HG03135 (cell line): ENCODE results near the gene C2.
"Not testable (repeated sequence)": the region's sequence is repeated elsewhere in the genome, so short reads cannot be mapped to it uniquely, and the experiment has no call there.

ENCODE experiments used
- ATAC-seq: cut with Tn5 transposase; IDR thresholded peaks from one replicate; pipeline ENCODE4 v1.9.1; 2021; ENCODE audit warnings: mild to moderate bottlenecking, moderate library complexity; ENCODE audit not compliant: unreplicated experiment

The C2 gene

GRCh38 chr6:31972709-31973350, 45.3 kb downstream of the C2 start:
- no peak for ATAC-seq

- ATAC-seq = not testable (repeated sequence)
Observed at GRCh38 chr6:31976065-31976464, 48.5 kb downstream of the C2 start.

- no peak for ATAC-seq
Observed at GRCh38 chr6:31977816-31978431, 50.4 kb downstream of the C2 start.

- no peak for ATAC-seq
Observed at GRCh38 chr6:31978831-31979230, 51.3 kb downstream of the C2 start.

- ATAC-seq = no peak
Observed at GRCh38 chr6:31979238-31979898, 51.9 kb downstream of the C2 start.

- not testable (repeated sequence) for ATAC-seq
Observed at GRCh38 chr6:31980195-31980876, 52.8 kb downstream of the C2 start.

- not testable (repeated sequence) for ATAC-seq
Observed at GRCh38 chr6:31980998-31981397, 53.5 kb downstream of the C2 start.

- ATAC-seq = not testable (repeated sequence)
Observed at GRCh38 chr6:31981744-31982143, 54.2 kb downstream of the C2 start, which contains the start of gene C4A. TSS of gene C4A (plus strand) at chr6:31982057. CDS start at chr6:31982108, 51 bp downstream.

- ATAC-seq = not testable (repeated sequence)
Observed at GRCh38 chr6:31989363-31989762, 61.8 kb downstream of the C2 start.

- ATAC-seq = not testable (repeated sequence)
Observed at GRCh38 chr6:31994421-31994820, 66.9 kb downstream of the C2 start.
